HepG2 (cell line): ENCODE measurements around the gene ARL10. TPM values are rescaled to one million over a fixed set of nuclear protein-coding genes. Genes with fewer than 3 reads are reported as not detected.
A peak's percentile ranks its signal among the peaks of the same experiment; 100 is the strongest.

Experiments used
- ARID5B ChIP-seq: IDR thresholded peaks from 2 replicates; pipeline ENCODE4 v1.4.0; 2020; ENCODE audit warnings: mild to moderate bottlenecking, missing genetic modification reagents
- ATF7 ChIP-seq, 2 experiments: fragments of 450-650 bp in 1 of 2; sonication (generic) in 1 of 2; formaldehyde crosslinking in 1 of 2; IDR thresholded peaks; 2 replicates each; pipeline versions ENCODE4 v1.4.0 to v1.6.1; 2016 to 2020; ENCODE audit warnings: antibody characterized with exemption in 1 of 2, mild to moderate bottlenecking in 1 of 2, missing genetic modification reagents in 1 of 2
- CREB1 ChIP-seq, 2 experiments: fragments of 450-650 bp in 1 of 2; IDR thresholded peaks; 2 replicates each; pipeline ENCODE4 v1.6.1; 2016 to 2017; ENCODE audit warnings: control low read depth in 1 of 2, mild to moderate bottlenecking in 1 of 2, missing compliant biosample characterization in 1 of 2, missing genetic modification characterization in 1 of 2
- FOXA3 ChIP-seq: IDR thresholded peaks from 2 replicates; pipeline ENCODE4 v1.6.1; 2016; ENCODE audit warnings: missing genetic modification reagents, missing compliant biosample characterization
- FOXO1 ChIP-seq: sonication (generic); formaldehyde crosslinking; IDR thresholded peaks from 2 replicates; pipeline ENCODE4 v1.4.0; 2020; ENCODE audit warnings: missing genetic modification reagents
- GZF1 ChIP-seq: sonication (generic); formaldehyde crosslinking; IDR thresholded peaks from 2 replicates; pipeline ENCODE4 v1.5.1; 2020; ENCODE audit warnings: mild to moderate bottlenecking, missing genetic modification reagents
- HNF4G ChIP-seq, 2 experiments: sonication (generic) in 1 of 2; formaldehyde crosslinking in 1 of 2; IDR thresholded peaks; 2 replicates each; pipeline versions ENCODE4 v1.4.0 to v1.6.1; 2011 to 2020; ENCODE audit warnings: borderline replicate concordance in 2 of 2, low read depth in 2 of 2, mild to moderate bottlenecking in 2 of 2, low read length in 1 of 2, missing genetic modification reagents in 1 of 2, moderate library complexity in 1 of 2
- MAFF ChIP-seq: IDR thresholded peaks from 2 replicates; pipeline ENCODE4 v1.6.1; 2011; ENCODE audit warnings: low read depth, low read length, improper control_type of control experiment
- MED13 ChIP-seq: sonication (generic); formaldehyde crosslinking; IDR thresholded peaks from 2 replicates; pipeline ENCODE4 v1.5.0; 2020; ENCODE audit warnings: missing genetic modification reagents
- RARA ChIP-seq: IDR thresholded peaks from 2 replicates; pipeline ENCODE4 v1.6.1; 2016; ENCODE audit warnings: missing genetic modification reagents, missing compliant biosample characterization
- SALL1 ChIP-seq: sonication (generic); formaldehyde crosslinking; IDR thresholded peaks from 2 replicates; pipeline ENCODE4 v1.8.0; 2022; ENCODE audit warnings: mild to moderate bottlenecking, missing genetic modification reagents
- SOX13 ChIP-seq, 3 experiments: fragments of 450-650 bp in 1 of 3; sonication (generic) in 1 of 3; formaldehyde crosslinking in 1 of 3; IDR thresholded peaks in 2 of 3; conservative IDR thresholded peaks in 1 of 3; 2 replicates each; pipeline versions ENCODE4 v1.5.0 to v1.6.1; 2016 to 2020; ENCODE audit warnings: antibody characterized with exemption in 1 of 3, mild to moderate bottlenecking in 1 of 3, missing compliant biosample characterization in 1 of 3, missing genetic modification reagents in 1 of 3, moderate library complexity in 1 of 3
- ZFY ChIP-seq: sonication (generic); formaldehyde crosslinking; IDR thresholded peaks from 2 replicates; pipeline ENCODE4 v1.4.0; 2020; ENCODE audit warnings: missing genetic modification reagents
- ZNF281 ChIP-seq: sonication (generic); formaldehyde crosslinking; IDR thresholded peaks from 2 replicates; pipeline ENCODE4 v1.4.0; 2020; ENCODE audit warnings: missing genetic modification reagents, borderline replicate concordance
- ZNF317 ChIP-seq: sonication (generic); formaldehyde crosslinking; IDR thresholded peaks from 2 replicates; pipeline ENCODE4 v1.5.0; 2020; ENCODE audit warnings: mild to moderate bottlenecking, missing genetic modification reagents
- ZNF331 ChIP-seq: sonication (generic); formaldehyde crosslinking; IDR thresholded peaks from 2 replicates; pipeline ENCODE4 v1.4.0; 2020; ENCODE audit warnings: missing genetic modification reagents
- ZNF451 ChIP-seq: sonication (generic); formaldehyde crosslinking; IDR thresholded peaks from 2 replicates; pipeline ENCODE4 v1.5.0; 2020; ENCODE audit warnings: mild to moderate bottlenecking, missing genetic modification reagents
- ZNF644 ChIP-seq: IDR thresholded peaks from 2 replicates; pipeline ENCODE4 v1.6.1; 2016; ENCODE audit warnings: low read depth
- ZNF792 ChIP-seq: IDR thresholded peaks from 2 replicates; pipeline ENCODE4 v1.6.1; 2016
- polyA plus RNA-seq, 8 experiments: library from polyadenylated mRNA; depleted of rRNA in 3 of 8; stranded (reverse) in 7 of 8; unstranded in 1 of 8; fragments of >200 nt; fragmentation: Illumina TruSeq in 4 of 8; extraction: Trizol in 4 of 8; gene quantifications; 2 replicates each; pipeline versions ENCODE4 v1.2.1 to v1.2.3, GENCODE V29; 2011 to 2016; ENCODE audit warnings: low read depth in 4 of 8, missing spikeins in 1 of 8, mixed read lengths in 1 of 8; ENCODE audit not compliant: insufficient read depth in 1 of 8
- total RNA-seq, 5 experiments: library from RNA; depleted of rRNA; stranded (reverse); fragments of >200 nt; fragmentation: Illumina TruSeq; extraction: Trizol; gene quantifications; 2 replicates each; pipeline ENCODE4 v1.2.3, GENCODE V29; 2016; ENCODE audit warnings: low read depth in 1 of 5

Gene ARL10
- total and polyA plus RNA-seq, 2 of the 13 experiments (the other 11 are each of a cell fraction or from before 2014, with no cell fraction given), result 0.18 to 0.50 TPM

- TF ChIP-seq ARID5B (peak; percentile 49), ZNF792 (no peak), ZNF317 (CRISPR knock-in tag) (0 out of 2 replicates have a peak, but pooled peaks have one; percentile 32), SOX13 (IDR thresholded peaks at IDR 0.05) (no peak), SOX13 (CRISPR knock-in tag; conservative IDR thresholded peaks at IDR 0.05 in 1 of 2, IDR thresholded peaks at IDR 0.05 in 1 of 2) (peak in 1 of 2 experiments; percentile 28; a peak in 1 of 4 replicates), MED13 (CRISPR knock-in tag) (no peak), ZNF331 (0 out of 2 replicates have a peak, but pooled peaks have one; percentile 16), HNF4G (IDR thresholded peaks at IDR 0.05; ENCODE audit: borderline replicate concordance, low read depth, low read length) (peak; percentile 13; the same call in 1 of the 2 replicates), HNF4G (CRISPR knock-in tag; IDR thresholded peaks at IDR 0.05; ENCODE audit: borderline replicate concordance, low read depth) (no peak), FOXA3 (CRISPR knock-in tag) (peak; percentile 60), MAFF (peak; percentile 8; the same call in 1 of the 2 replicates), CREB1 (IDR thresholded peaks at IDR 0.05) (peak; percentile 66), CREB1 (CRISPR knock-in tag; IDR thresholded peaks at IDR 0.05) (no peak), ZNF451 (CRISPR knock-in tag) (no peak), ZNF281 (peak; percentile 63; the same call in 1 of the 2 replicates), ZFY (CRISPR knock-in tag) (peak; percentile 35; the same call in 1 of the 2 replicates), ATF7 (IDR thresholded peaks at IDR 0.05) (0 out of 2 replicates have a peak, but pooled peaks have one; percentile 19), ATF7 (CRISPR knock-in tag; IDR thresholded peaks at IDR 0.05) (no peak), RARA (CRISPR knock-in tag) (peak; percentile 28; the same call in 1 of the 2 replicates), ZNF644 (peak; percentile 60), SALL1 (CRISPR knock-in tag) (peak; percentile 31; the same call in 1 of the 2 replicates), FOXO1 (CRISPR knock-in tag) (peak; percentile 39; the same call in 1 of the 2 replicates), GZF1 (no peak)
Observed at GRCh38 chr5:176341325-176342157, 23.7 kb upstream of the ARL10 start (continued).
